Left lung (tissue), 10 donors: ENCODE results near the gene C19orf44. TPM values are rescaled to one million over a fixed set of nuclear protein-coding genes. Genes with fewer than 3 reads are reported as not detected.
"Not testable (repeated sequence)": the region's sequence is repeated elsewhere in the genome, so short reads cannot be mapped to it uniquely, and the experiment has no call there.

Experiments used
- ATAC-seq: fragments of 200-7000 bp; cut with Tn5 transposase; one replicate; pipeline ENCODE4 v1.9.1; 2020; ENCODE audit warnings: moderate library complexity
- DNase-seq, 4 donors: peaks; one replicate each; pipeline ENCODE4 v3.0.0-alpha.2; 2013 to 2020
- H3K27ac ChIP-seq, 2 donors: fragments of 200-600 bp; sonication (generic) in 1 of 2; one replicate each; pipeline versions ENCODE4 v1.5.0 to v1.8.0; 2020 to 2021
- H3K27me3 ChIP-seq, 2 donors: fragments of 200-600 bp; sonication (generic) in 1 of 2; one replicate each; pipeline versions ENCODE4 v1.5.0 to v1.8.0; 2020 to 2021
- H3K36me3 ChIP-seq, 2 donors: fragments of 200-600 bp; sonication (generic) in 1 of 2; one replicate each; pipeline versions ENCODE4 v1.5.0 to v1.8.0; 2020 to 2021
- H3K4me1 ChIP-seq, 2 donors: fragments of 200-600 bp; one replicate each; pipeline ENCODE4 v1.8.0; 2021
- H3K4me3 ChIP-seq, 2 donors: fragments of 200-600 bp; sonication (generic) in 1 of 2; one replicate each; pipeline versions ENCODE4 v1.5.0 to v1.8.0; 2020 to 2021; ENCODE audit warnings: mild to moderate bottlenecking in 1 of 2
- H3K9me3 ChIP-seq, 2 donors: fragments of 200-600 bp; sonication (generic) in 1 of 2; one replicate each; pipeline versions ENCODE4 v1.5.0 to v1.8.0; 2020 to 2021
- CTCF ChIP-seq, 2 donors: fragments of 200-600 bp; sonication (generic) in 1 of 2; IDR thresholded peaks; one replicate each; pipeline versions ENCODE4 v1.5.0 to v1.8.0; 2021; ENCODE audit warnings: antibody characterized with exemption in 2 of 2
- intact Hi-C, 2 donors: fragments of 100-400 bp; cut with DNase I; formaldehyde crosslinking; loops; one replicate each; pipeline versions ENCODE4 v1.11.2 to v1.14.2; 2022
- polyA plus RNA-seq, 6 donors: library from polyadenylated mRNA; unstranded; fragments of 120-200 nt; gene quantifications; one replicate each; pipeline ENCODE4 v1.2.1, GENCODE V29; 2013; ENCODE audit not compliant: insufficient read length in 6 of 6
- total RNA-seq, 2 donors: library from RNA; stranded (reverse); fragmentation: NEBNext Ultra II Directional; extraction: Animal tissue kit (Norgen Biotek cat#: 25700); gene quantifications; one replicate each; pipeline ENCODE4 v1.2.1, GENCODE V29; 2021
- donor health status: DM: no; HTN: yes; CAD: no.
- donor health status: DM: no; HTN: no; CAD: no.

Gene C19orf44
- total and polyA plus RNA-seq, 8 donors, result 4.9 to 18.7 (median 15.0) TPM

GRCh38 chr19:16463341-16463990 is 32.7 kb upstream of the C19orf44 start:
- H3K4me1 ChIP-seq, result peaks cover 4 to 44% of the 10 kb centered on the region in 2 donors
- no peaks in the 10 kb centered on the region for H3K36me3 ChIP-seq
- intact Hi-C loops, result no loop called here
- DNase-seq (no peak), ATAC-seq (no peak)
- H3K4me3 ChIP-seq, result no peak overlapping the region
- no peaks in the 10 kb centered on the region for H3K9me3 ChIP-seq
- no peak overlapping the region for H3K27ac ChIP-seq
- no peaks in the 10 kb centered on the region for H3K27me3 ChIP-seq
- no peak for TF ChIP-seq CTCF (IDR thresholded peaks at IDR 0.05)

DNA sequence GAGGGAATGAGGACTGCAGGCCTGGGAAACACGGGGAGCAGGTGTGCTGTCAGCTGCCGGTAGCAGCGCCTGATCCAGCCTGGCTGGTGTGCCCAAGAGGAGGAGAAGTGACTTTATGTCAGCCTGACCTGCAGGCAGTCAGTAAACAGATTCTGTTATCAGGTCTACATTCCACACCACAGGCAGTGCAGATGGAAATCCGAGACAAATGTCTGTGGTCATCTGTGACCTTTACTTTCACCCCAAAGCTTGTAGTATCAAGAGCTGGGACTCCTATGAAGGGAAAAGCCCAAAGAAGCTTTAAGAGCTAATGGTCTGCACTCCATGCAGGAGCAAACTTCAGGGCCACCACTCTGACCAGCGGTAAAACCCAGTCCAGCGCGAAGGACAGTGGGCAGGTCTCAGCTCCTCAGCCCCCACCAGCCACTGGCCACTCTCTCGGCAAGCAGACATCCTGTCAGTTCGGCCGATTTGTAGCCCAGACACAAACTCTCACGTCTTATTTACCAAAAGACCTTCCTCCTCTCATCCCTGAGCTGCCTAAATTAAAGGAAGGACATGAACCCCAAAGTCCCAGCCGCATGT is 32.1 kb upstream of the C19orf44 start:
- H3K9me3 ChIP-seq, result no peaks in the 10 kb centered on the region
- no peak for TF ChIP-seq CTCF (IDR thresholded peaks at IDR 0.05)
- H3K4me1 ChIP-seq, result peaks cover 4 to 40% of the 10 kb centered on the region in 2 donors
- DNase-seq (no peak), ATAC-seq (no peak)
- intact Hi-C loops, result no loop called here
- H3K4me3 ChIP-seq, result no peak overlapping the region
- H3K36me3 ChIP-seq, result no peaks in the 10 kb centered on the region
- H3K27ac ChIP-seq, result no peak overlapping the region
- no peaks in the 10 kb centered on the region for H3K27me3 ChIP-seq

GRCh38 chr19:16465239-16465638 is 31.0 kb upstream of the C19orf44 start:
- no peaks in the 10 kb centered on the region for H3K36me3 ChIP-seq
- no peak overlapping the region for H3K4me3 ChIP-seq
- no peaks in the 10 kb centered on the region for H3K9me3 ChIP-seq
- intact Hi-C loops, result no loop called here
- no peak overlapping the region for H3K27ac ChIP-seq
- ATAC-seq, result no peak
- no peaks in the 10 kb centered on the region for H3K27me3 ChIP-seq
- no peak for TF ChIP-seq CTCF (IDR thresholded peaks at IDR 0.05)
- DNase-seq, result no peak
- H3K4me1 ChIP-seq, result peaks cover 12 to 48% of the 10 kb centered on the region in 2 donors

DNA sequence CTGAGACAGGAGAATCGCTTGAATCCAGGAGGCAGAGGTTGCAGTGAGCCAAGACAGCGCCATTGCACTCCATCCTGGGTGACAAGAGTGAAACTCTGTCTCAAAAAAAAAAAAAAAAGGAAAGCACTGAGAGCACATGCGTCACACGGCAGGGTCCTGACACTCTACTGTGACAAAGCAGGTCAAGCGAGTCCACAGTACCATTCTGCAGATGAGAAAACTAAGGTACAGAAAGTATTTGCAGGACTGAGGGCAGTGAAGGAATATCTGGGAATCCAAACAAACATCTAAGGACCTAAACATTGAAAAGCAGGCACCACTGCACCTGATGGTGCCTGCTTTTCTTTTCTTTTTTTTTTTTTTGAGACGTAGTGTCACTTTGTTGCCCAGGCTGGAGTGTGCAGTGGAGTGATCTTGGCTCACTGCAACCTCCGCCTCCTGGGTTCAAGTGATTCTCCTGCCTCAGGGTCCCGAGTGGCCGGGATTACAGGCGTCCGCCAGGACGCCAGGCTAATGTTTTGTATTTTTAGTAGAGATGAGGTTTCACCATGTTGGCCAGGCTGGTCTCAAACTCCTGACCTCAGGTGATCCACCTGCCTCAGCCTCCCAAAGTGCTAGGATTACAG is 29.3 kb upstream of the C19orf44 start:
- H3K27ac ChIP-seq, H3K27me3 ChIP-seq, H3K36me3 ChIP-seq, ATAC-seq, H3K4me3 ChIP-seq, DNase-seq, intact Hi-C loops, H3K9me3 ChIP-seq: not testable (repeated sequence)
- peaks cover 20 to 50% of the 10 kb centered on the region in 2 donors for H3K4me1 ChIP-seq

DNA sequence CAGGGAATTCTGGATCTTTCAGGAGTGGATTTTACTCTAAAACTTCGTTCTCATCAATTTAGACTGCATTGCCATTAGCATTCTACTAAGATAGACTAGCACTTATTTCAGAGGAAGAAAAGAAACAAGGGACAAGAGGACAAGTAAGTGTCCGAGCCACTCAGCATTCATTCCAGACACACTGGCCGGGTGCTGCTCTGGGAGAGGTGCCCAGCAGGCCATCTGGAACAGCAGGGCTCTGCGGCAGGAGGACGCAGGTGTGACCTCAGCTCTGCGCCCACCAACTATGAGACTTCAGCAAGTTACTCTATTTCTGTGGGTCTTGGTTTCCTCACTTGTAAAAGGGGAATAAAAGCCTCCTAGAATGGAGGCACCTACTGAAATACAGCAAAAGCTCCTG is 28.6 kb upstream of the C19orf44 start:
- intact Hi-C loops, result no loop called here
- H3K9me3 ChIP-seq, result no peaks in the 10 kb centered on the region
- no peaks in the 10 kb centered on the region for H3K36me3 ChIP-seq
- no peaks in the 10 kb centered on the region for H3K27me3 ChIP-seq
- no peak for ATAC-seq
- no peak overlapping the region for H3K27ac ChIP-seq
- peaks cover 20 to 47% of the 10 kb centered on the region in 2 donors for H3K4me1 ChIP-seq
- no peak overlapping the region for H3K4me3 ChIP-seq
- no peak for TF ChIP-seq CTCF (IDR thresholded peaks at IDR 0.05)
- DNase-seq, result no peak
